H1 (cell line): ENCODE measurements around the gene ANKH. TPM values are rescaled to one million over a fixed set of nuclear protein-coding genes. Genes with fewer than 3 reads are reported as not detected.

Experiments
- CTCF ChIA-PET: fragments of 300-600 bp; sonication (Branson Sonifier 250); formaldehyde crosslinking; loops from one replicate; lab custom pipeline; 2021; ENCODE audit not compliant: partially characterized antibody; lab: Charles Lee
- POLR2A ChIA-PET: fragments of 300-600 bp; sonication (Branson Sonifier 250); formaldehyde crosslinking; loops from one replicate; lab custom pipeline; 2021; ENCODE audit warnings: inconsistent platforms; ENCODE audit not compliant: partially characterized antibody; lab: Charles Lee
- DNase-seq, 2 experiments: peaks; one replicate each; pipeline versions ENCODE4 v3.0.0 to v3.0.0-alpha.2; 2010 to 2022; ENCODE audit warnings: low spot score in 2 of 2, low read depth in 1 of 2, mixed read lengths in 1 of 2
- FAIRE-seq: peaks from 2 replicates; lab custom pipeline; 2011; peaks lifted over from hg19 to GRCh38; lab: Jason Lieb, UNC
- H2AFZ ChIP-seq: 2 replicates; pipeline ENCODE4 v1.8.1; 2012; ENCODE audit warnings: low read length, inconsistent platforms
- H2AK5ac ChIP-seq: 2 replicates; pipeline ENCODE4 v1.6.1; 2013; ENCODE audit warnings: low read depth, low read length
- H2BK120ac ChIP-seq: replicated peaks from 2 replicates; pipeline ENCODE3; 2013; ENCODE audit warnings: low read depth, low read length, inconsistent platforms
- H2BK12ac ChIP-seq: 2 replicates; pipeline ENCODE4 v1.6.1; 2013; ENCODE audit warnings: low read depth, low read length
- H2BK15ac ChIP-seq: 2 replicates; pipeline ENCODE4 v1.6.1; 2013; ENCODE audit warnings: low read length
- H2BK20ac ChIP-seq: 2 replicates; pipeline ENCODE4 v1.6.1; 2013; ENCODE audit warnings: low read length
- H2BK5ac ChIP-seq: 2 replicates; pipeline ENCODE4 v1.6.1; 2013; ENCODE audit warnings: low read depth, low read length
- H3K14ac ChIP-seq: 2 replicates; pipeline ENCODE4 v1.6.1; 2013; ENCODE audit warnings: inconsistent platforms; ENCODE audit not compliant: insufficient read length
- H3K18ac ChIP-seq: 2 replicates; pipeline ENCODE4 v1.6.1; 2013; ENCODE audit warnings: low read length; ENCODE audit errors: extremely low read depth
- H3K23ac ChIP-seq: 2 replicates; pipeline ENCODE4 v1.6.1; 2013; ENCODE audit warnings: inconsistent platforms; ENCODE audit not compliant: insufficient read length
- H3K23me2 ChIP-seq: 2 replicates; pipeline ENCODE4 v1.6.1; 2013; ENCODE audit warnings: low read depth, low read length
- H3K27ac ChIP-seq: 2 replicates; pipeline ENCODE4 v1.6.1; 2011; ENCODE audit warnings: low read depth, low read length, inconsistent platforms
- H3K27me3 ChIP-seq, 4 experiments: replicated peaks in 1 of 4; 1 replicate in 1 of 4; 2 replicates in 3 of 4; pipeline versions ENCODE4 v1.6.1 to v1.8.1; 2011 to 2013; ENCODE audit warnings: low read length in 3 of 4, mild to moderate bottlenecking in 3 of 4, inconsistent platforms in 2 of 4, mixed read lengths in 2 of 4, moderate library complexity in 1 of 4; ENCODE audit not compliant: control insufficient read depth in 3 of 4, insufficient read depth in 3 of 4; ENCODE audit errors: extremely low read depth in 1 of 4
- H3K36me3 ChIP-seq, 4 experiments: 2 replicates each; pipeline versions ENCODE4 v1.6.1 to v1.8.1; 2011 to 2013; ENCODE audit warnings: mild to moderate bottlenecking in 4 of 4, low read length in 3 of 4, moderate library complexity in 2 of 4, control low read depth in 1 of 4, inconsistent platforms in 1 of 4; ENCODE audit not compliant: insufficient read depth in 4 of 4, control insufficient read depth in 2 of 4
- H3K4ac ChIP-seq: replicated peaks from 2 replicates; pipeline ENCODE3; 2013; ENCODE audit warnings: low read length, low read depth, mixed read lengths, inconsistent platforms; ENCODE audit not compliant: insufficient read length
- H3K4me1 ChIP-seq, 4 experiments: replicated peaks in 1 of 4; 1 replicate in 1 of 4; 2 replicates in 3 of 4; pipeline versions ENCODE4 v1.6.1 to v1.8.1; 2011 to 2013; ENCODE audit warnings: low read length in 3 of 4, inconsistent platforms in 2 of 4, mixed read lengths in 1 of 4; ENCODE audit not compliant: insufficient read depth in 4 of 4, control insufficient read depth in 3 of 4
- H3K4me2 ChIP-seq, 2 experiments: 2 replicates each; pipeline versions ENCODE4 v1.6.1 to v1.8.1; 2011 to 2013; ENCODE audit warnings: low read depth in 2 of 2, low read length in 2 of 2, control low read depth in 1 of 2, inconsistent platforms in 1 of 2, mild to moderate bottlenecking in 1 of 2; ENCODE audit not compliant: insufficient read depth in 1 of 2
- H3K4me3 ChIP-seq, 4 experiments: fragments of 200-600, 300-600 bp in 1 of 4; sonication (generic), shearing (Covaris generic), sonication (Bioruptor Twin) in 1 of 4; 2 replicates each; pipeline versions ENCODE4 v1.5.1 to v1.8.1; 2011 to 2016; ENCODE audit warnings: low read length in 4 of 4, low read depth in 3 of 4, control low read depth in 2 of 4, inconsistent platforms in 2 of 4, mild to moderate bottlenecking in 2 of 4, mixed read lengths in 1 of 4, moderate library complexity in 1 of 4; ENCODE audit not compliant: insufficient read depth in 2 of 4; ENCODE audit errors: extremely low read depth in 1 of 4
- H3K56ac ChIP-seq: replicated peaks from 2 replicates; pipeline ENCODE3; 2013; ENCODE audit warnings: low read depth, mild to moderate bottlenecking, mixed read lengths, low read length, inconsistent platforms; ENCODE audit not compliant: insufficient read length
- H3K79me1 ChIP-seq: 2 replicates; pipeline ENCODE4 v1.6.1; 2013; ENCODE audit warnings: low read depth, low read length, control low read depth
- H3K79me2 ChIP-seq, 2 experiments: 2 replicates each; pipeline versions ENCODE4 v1.6.1 to v1.8.1; 2012 to 2013; ENCODE audit warnings: low read length in 2 of 2, mild to moderate bottlenecking in 2 of 2, inconsistent platforms in 1 of 2; ENCODE audit not compliant: insufficient read depth in 2 of 2, control insufficient read depth in 1 of 2
- H3K9ac ChIP-seq, 4 experiments: replicated peaks in 1 of 4; 1 replicate in 1 of 4; 2 replicates in 3 of 4; pipeline versions ENCODE4 v1.6.1 to v1.8.1; 2011 to 2013; ENCODE audit warnings: low read depth in 3 of 4, low read length in 3 of 4, control low read depth in 2 of 4, mild to moderate bottlenecking in 2 of 4, moderate library complexity in 2 of 4, inconsistent platforms in 1 of 4; ENCODE audit errors: extremely low read depth in 1 of 4
- H3K9me3 ChIP-seq, 2 experiments: 2 replicates each; pipeline versions ENCODE4 v1.6.1 to v1.8.1; 2012 to 2013; ENCODE audit warnings: mild to moderate bottlenecking in 2 of 2, moderate library complexity in 2 of 2, control low read depth in 1 of 2, inconsistent platforms in 1 of 2, low read depth in 1 of 2, low read length in 1 of 2, mixed read lengths in 1 of 2; ENCODE audit not compliant: insufficient read depth in 2 of 2
- H4K20me1 ChIP-seq, 2 experiments: replicated peaks in 1 of 2; 2 replicates each; pipeline versions ENCODE3 to v1.8.1; 2011 to 2013; ENCODE audit warnings: inconsistent platforms in 2 of 2, low read length in 2 of 2, mild to moderate bottlenecking in 1 of 2; ENCODE audit not compliant: insufficient read depth in 2 of 2, control insufficient read depth in 1 of 2
- H4K5ac ChIP-seq: 2 replicates; pipeline ENCODE4 v1.6.1; 2013; ENCODE audit warnings: low read length, low read depth, mixed read lengths, inconsistent platforms; ENCODE audit not compliant: insufficient read length
- H4K8ac ChIP-seq: 2 replicates; pipeline ENCODE4 v1.8.0; 2013; ENCODE audit warnings: mild to moderate bottlenecking, moderate library complexity, low read length, inconsistent platforms; ENCODE audit not compliant: insufficient read depth; ENCODE audit errors: extremely low read depth
- H4K91ac ChIP-seq: replicated peaks from 2 replicates; pipeline ENCODE3; 2013; ENCODE audit warnings: low read length, mixed read lengths, inconsistent platforms; ENCODE audit not compliant: insufficient read length
- CBX5 ChIP-seq: fragments of 300-800, 300-1000 bp; sonication (generic); IDR thresholded peaks from 2 replicates; pipeline ENCODE4 v1.7.1; 2016; ENCODE audit warnings: antibody characterized with exemption, low read length, low read depth
- EZH2 ChIP-seq: fragments of 200-600 bp; sonication (generic); IDR thresholded peaks from 2 replicates; pipeline ENCODE4 v1.7.1; 2012; ENCODE audit warnings: low read depth, mild to moderate bottlenecking, moderate library complexity, low read length, inconsistent platforms; ENCODE audit not compliant: severe bottlenecking
- GABPA ChIP-seq: IDR thresholded peaks from 2 replicates; pipeline ENCODE4 v1.6.1; 2011; ENCODE audit warnings: mild to moderate bottlenecking, low read length, moderate library complexity, borderline replicate concordance; ENCODE audit not compliant: insufficient read depth
- HDAC2 ChIP-seq, 2 experiments: fragments of 300-600 bp in 1 of 2; sonication (generic) in 1 of 2; IDR thresholded peaks; 2 replicates each; pipeline ENCODE4 v1.6.1; 2011 to 2012; ENCODE audit warnings: low read depth in 2 of 2, low read length in 2 of 2, mild to moderate bottlenecking in 2 of 2, moderate library complexity in 2 of 2, borderline replicate concordance in 1 of 2, inconsistent platforms in 1 of 2
- KDM4A ChIP-seq: IDR thresholded peaks from one replicate; pipeline ENCODE4 v1.7.1; 2012; ENCODE audit warnings: low read depth, mild to moderate bottlenecking, moderate library complexity, low read length, inconsistent platforms; ENCODE audit not compliant: severe bottlenecking
- MAFK ChIP-seq: IDR thresholded peaks from 2 replicates; pipeline ENCODE4 v1.6.1; 2012; ENCODE audit warnings: low read depth, mild to moderate bottlenecking, improper control_type of control experiment, low read length
- NRF1 ChIP-seq: IDR thresholded peaks from 2 replicates; pipeline ENCODE4 v1.6.1; 2011; ENCODE audit warnings: mild to moderate bottlenecking, low read depth, low read length, improper control_type of control experiment
- TAF1 ChIP-seq: IDR thresholded peaks from 2 replicates; pipeline ENCODE4 v1.6.1; 2011; ENCODE audit warnings: mild to moderate bottlenecking, low read depth, low read length
- WGBS, 2 experiments: shearing (Covaris generic) in 1 of 2; methylation state at CpG; one replicate each; pipeline versions ENCODE4 v1.1.6 to v1.1.7; 2013 to 2015; ENCODE audit warnings: low lambda C conversion rate in 2 of 2, mixed read lengths in 2 of 2, inconsistent platforms in 1 of 2, low coverage in 1 of 2, missing lambda C conversion rate in 1 of 2; ENCODE audit not compliant: insufficient replicate concordance in 2 of 2, insufficient coverage in 1 of 2, insufficient read length in 1 of 2; ENCODE audit errors: extremely low coverage in 1 of 2, missing lambda C conversion rate in 1 of 2; 5-methylcytosine and 5-hydroxymethylcytosine counted together
- polyA plus RNA-seq, 7 experiments: library from polyadenylated mRNA; depleted of rRNA in 3 of 7; stranded (reverse) in 5 of 7; unstranded in 2 of 7; fragments of >200 nt in 5 of 7; fragments of 200-250 nt in 2 of 7; gene quantifications; 1 replicate in 5 of 7; 2 replicates in 1 of 7; 4 replicates in 1 of 7; pipeline versions ENCODE4 v1.2.1 to v1.2.3, GENCODE V29; 2011 to 2013; ENCODE audit warnings: missing spikeins in 2 of 7, mixed read lengths in 2 of 7
- total RNA-seq: library from RNA; stranded (reverse); fragmentation: NEBNext Ultra II Directional; extraction: Animal tissue kit (Norgen Biotek cat#: 25700); gene quantifications from 2 replicates; pipeline ENCODE4 v1.2.1, GENCODE V29; 2021
- TF ChIP-seq, protein P1 (sequence below): IDR thresholded peaks from 2 replicates; pipeline ENCODE4 v1.6.1; 2011; ENCODE audit warnings: low read length, improper control_type of control experiment

ANKH gene
- total and polyA plus RNA-seq, 2 of the 8 experiments (the other 6 are each of a cell fraction or from before 2014, with no cell fraction given): 5.3 to 13.0 TPM

DNA sequence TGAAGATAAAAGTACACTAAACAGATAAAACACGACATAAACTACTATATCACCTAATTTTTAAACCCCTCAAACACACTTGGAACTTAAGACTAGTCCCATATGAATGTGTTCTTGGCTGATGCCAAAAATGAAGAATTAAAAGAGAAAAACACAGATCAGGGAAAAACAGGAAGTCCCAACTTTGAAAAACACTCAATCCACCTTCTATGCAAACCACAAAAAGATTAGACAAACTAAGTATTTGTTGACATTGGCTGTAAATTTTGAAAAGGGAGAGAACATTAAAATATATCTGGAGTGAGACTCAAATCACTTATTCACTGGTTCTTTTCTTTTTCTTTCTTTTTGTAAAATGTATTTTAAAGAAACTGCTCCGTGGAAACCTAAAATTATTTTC, 81.4 kb downstream of the ANKH start:
- POLR2A ChIA-PET: no interaction called here

More for the DNA sequence above, 81.4 kb downstream of the ANKH start:
- Histone ChIP-seq H4K8ac (no peak overlapping the region), H3K23me2 (no peaks in the 10 kb centered on the region), H3K14ac (no peak overlapping the region), H3K4me1 (peaks cover 0 to 3% (median 0%) of the 10 kb centered on the region in 4 experiments; a peak in 2 of 7 replicates), H2BK15ac (no peak overlapping the region), H3K9me3 (0 out of 4 replicates have a peak, but pooled peaks cover 0 to 2% of the 10 kb centered on the region in 2 experiments)
- CTCF ChIA-PET: interaction anchor here (1.7 kb wide), 1 partner anchor 62 kb away, joined by 4 read pairs; no protein-coding TSS in a partner anchor
- TF ChIP-seq, protein P1, sequence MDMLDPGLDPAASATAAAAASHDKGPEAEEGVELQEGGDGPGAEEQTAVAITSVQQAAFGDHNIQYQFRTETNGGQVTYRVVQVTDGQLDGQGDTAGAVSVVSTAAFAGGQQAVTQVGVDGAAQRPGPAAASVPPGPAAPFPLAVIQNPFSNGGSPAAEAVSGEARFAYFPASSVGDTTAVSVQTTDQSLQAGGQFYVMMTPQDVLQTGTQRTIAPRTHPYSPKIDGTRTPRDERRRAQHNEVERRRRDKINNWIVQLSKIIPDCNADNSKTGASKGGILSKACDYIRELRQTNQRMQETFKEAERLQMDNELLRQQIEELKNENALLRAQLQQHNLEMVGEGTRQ: no peak
- TF ChIP-seq HDAC2 (IDR thresholded peaks at IDR 0.05; ENCODE audit: borderline replicate concordance in 1 of 2, low read depth in 2 of 2, low read length in 2 of 2): no peak
- no peak for TF ChIP-seq GABPA
- no peak for TF ChIP-seq CBX5
- TF ChIP-seq TAF1: no peak
- TF ChIP-seq KDM4A: no peak
- no peak for TF ChIP-seq NRF1
- TF ChIP-seq EZH2: no peak
- no peak for TF ChIP-seq MAFK
- TF ChIP-seq, all 59 proteins: peak for 0
- no peak overlapping the region for H3K27ac ChIP-seq
- FAIRE-seq (no peak), DNase-seq (no peak)
- no peak overlapping the region for H3K4me3 ChIP-seq
- no peak overlapping the region for H3K23ac ChIP-seq
- H3K4me2 ChIP-seq: no peak overlapping the region
- no peak overlapping the region for H2BK120ac ChIP-seq
- no peak overlapping the region for H3K56ac ChIP-seq
- no peak overlapping the region for H2AFZ ChIP-seq
- H3K36me3 ChIP-seq: no peaks in the 10 kb centered on the region
- peaks cover 0 to 2% of the 10 kb centered on the region in 2 experiments for H4K20me1 ChIP-seq
- no peak overlapping the region for H3K9ac ChIP-seq
- H2BK20ac ChIP-seq: no peak overlapping the region
- H2AK5ac ChIP-seq: no peak overlapping the region
- H3K79me1 ChIP-seq: no peaks in the 10 kb centered on the region
- no peak overlapping the region for H4K5ac ChIP-seq
- H2BK12ac ChIP-seq: no peak overlapping the region
- WGBS, 2 experiments: 91 to 100% methylated on average over 1 to 2 of the region's 2 CpGs
- no peak overlapping the region for H3K18ac ChIP-seq
- H3K27me3 ChIP-seq: no peaks in the 10 kb centered on the region
- no peak overlapping the region for H2BK5ac ChIP-seq
- H4K91ac ChIP-seq: no peak overlapping the region
- no peaks in the 10 kb centered on the region for H3K79me2 ChIP-seq
- no peak overlapping the region for H3K4ac ChIP-seq
